NOMO-1 treated with DMSO at 0.1 percent for 48 hours (cell line): ENCODE measurements around the gene AK8.

ENCODE experiments used
- DNase-seq: peaks from one replicate; lab custom pipeline; 2025; ENCODE audit not compliant: unreplicated experiment; lab: John Stamatoyannopoulos, UW

AK8 gene

DNA sequence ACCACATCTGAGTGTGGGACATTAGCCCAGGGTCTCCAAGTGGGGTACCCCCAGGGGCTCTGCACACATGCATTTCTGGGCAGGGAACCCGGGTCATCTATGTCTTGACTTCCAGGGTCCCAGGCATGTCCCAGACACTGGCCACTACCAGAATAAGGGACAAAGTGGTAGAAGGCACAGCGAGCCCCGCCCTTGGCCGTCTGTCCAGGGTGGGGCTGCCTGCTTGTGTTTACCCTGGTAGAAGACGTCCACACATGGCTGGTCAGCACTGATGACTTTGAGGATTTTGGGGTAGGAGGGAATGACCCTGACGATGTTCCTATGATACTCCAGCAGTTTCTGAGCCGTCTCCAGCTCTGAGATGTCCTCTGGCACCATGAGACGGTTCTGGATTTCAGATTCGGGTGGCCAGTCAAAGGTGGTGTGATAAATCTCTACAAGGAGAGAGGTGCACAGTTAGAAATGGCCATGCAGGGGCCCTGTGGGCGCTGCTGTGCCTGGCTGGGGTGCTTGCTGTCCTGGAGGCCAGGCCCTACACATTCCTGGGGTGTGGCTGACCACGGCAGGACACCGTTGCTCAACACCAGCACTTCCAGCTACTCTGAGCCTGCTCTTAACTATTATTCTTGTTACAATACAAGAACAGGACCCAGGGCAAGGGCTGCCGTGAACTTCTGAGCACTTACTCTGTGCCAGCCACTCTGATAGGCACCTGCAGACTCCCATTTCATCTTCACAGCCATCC, 51.3 kb downstream of the AK8 start:
- no peak for DNase-seq

DNA sequence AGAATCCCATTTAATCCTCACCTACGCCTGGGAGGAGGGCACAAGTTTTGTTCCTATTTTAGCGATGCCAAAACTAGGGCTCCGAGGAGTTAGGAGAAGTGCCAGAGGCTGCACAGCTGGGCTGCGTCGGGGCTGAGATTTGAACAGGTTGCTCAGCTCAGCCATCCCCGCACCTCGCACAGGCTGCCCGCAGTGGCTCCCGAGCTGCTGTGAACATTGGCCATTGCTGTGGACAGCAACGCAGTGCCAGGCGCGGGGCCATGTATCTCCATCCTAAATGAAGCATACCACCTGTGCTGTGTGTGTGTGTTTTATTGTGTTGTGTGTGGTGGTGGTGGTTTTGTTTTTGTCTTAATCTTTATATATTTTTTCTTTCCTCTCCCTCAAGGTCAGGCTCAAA, 52.0 kb downstream of the AK8 start:
- no peak for DNase-seq

DNA sequence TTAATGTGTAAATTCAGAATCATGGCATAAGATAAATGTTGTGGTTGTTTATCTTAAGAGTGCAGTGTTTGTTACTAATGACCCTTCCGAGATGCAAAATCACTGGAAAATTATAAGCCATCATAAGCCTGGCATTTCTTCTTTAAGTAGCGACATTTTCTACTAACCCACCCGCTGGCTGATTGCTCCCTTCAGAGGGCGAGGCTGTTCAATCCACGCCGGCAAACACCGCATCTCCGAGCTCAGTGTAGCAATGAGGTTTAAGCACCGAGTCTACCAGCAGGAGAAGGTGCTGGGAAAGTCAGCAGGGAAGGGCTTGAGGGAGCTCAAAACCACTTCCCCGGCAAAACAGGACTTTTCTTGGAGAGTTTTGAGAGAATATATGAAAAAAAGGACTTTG, 52.7 kb downstream of the AK8 start:
- DNase-seq, result no peak

DNA sequence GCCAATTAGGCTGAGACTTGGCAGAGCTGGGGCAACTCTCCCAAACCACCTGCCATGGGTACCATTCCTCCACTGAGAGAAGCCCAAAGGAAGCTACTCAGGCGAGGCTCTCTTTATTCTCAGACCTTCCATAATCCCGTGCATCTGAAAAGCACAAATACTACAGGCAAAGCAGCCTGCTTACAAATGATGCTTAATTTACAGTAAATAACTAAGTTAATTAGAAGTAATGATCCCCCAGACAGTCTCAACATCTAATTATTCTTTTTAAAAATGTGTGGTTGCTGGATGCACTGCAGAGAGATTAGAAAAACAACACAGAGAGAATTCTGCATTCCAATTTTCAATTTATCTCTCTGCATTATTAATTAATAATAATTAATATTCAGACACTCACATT, 53.1 kb downstream of the AK8 start:
- DNase-seq, result no peak

DNA sequence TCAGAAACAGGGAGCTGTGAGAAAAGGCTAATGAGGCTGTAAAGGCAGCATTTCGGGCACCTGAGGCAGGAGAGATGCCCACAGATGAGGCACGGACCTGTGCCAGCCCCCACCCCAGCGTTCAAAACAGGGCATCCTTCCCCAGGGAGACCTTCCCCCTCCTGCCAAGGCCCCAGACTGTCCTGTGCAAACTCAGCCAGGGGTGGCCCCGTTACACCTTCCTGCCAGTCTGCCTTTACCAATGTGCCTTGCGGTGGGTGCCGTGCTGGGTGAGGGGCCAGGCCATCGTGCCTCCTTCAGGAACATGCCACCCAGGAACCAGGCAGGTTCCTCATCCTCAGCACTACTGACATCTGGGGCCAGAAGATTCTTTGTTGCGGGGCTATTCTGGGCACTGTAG, 53.9 kb downstream of the AK8 start:
- DNase-seq, result no peak

DNA sequence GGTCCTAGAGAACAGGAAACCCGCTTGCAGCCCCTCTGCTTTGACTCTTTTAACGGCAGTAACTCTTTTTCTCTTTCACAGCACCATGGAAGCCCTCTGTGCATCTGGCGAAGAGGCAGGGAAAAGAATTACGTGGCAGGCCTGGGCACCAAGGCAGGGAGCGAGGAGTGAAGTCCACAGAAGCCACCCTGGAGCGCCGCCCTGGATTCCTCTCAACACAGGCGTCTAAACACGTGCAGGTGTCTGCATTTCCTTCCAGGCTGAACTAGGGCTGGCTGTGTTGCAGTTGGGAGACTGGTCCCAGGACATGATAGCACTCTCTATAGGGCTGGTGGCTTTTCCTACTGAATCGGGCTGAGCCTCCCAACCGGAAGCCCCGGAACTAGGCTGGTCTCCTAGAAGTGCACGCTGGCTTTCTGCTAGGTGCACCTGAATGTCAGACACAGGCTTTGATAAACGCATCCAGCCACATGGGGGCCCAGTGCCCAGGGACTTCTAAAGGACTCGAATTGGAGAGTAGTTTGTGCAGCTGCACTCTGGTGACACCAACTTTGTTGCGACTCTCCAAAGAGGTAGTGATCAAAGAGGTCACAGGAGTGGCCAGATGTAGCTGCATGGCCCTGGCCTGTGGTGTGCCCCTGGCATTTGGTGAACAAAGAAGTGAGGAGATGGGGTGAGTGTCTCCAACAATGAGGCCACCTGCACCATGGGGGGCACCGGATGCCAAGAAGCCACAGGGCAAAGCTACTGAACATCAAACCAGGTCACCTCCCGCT, 54.5 kb downstream of the AK8 start:
- DNase-seq, result no peak

DNA sequence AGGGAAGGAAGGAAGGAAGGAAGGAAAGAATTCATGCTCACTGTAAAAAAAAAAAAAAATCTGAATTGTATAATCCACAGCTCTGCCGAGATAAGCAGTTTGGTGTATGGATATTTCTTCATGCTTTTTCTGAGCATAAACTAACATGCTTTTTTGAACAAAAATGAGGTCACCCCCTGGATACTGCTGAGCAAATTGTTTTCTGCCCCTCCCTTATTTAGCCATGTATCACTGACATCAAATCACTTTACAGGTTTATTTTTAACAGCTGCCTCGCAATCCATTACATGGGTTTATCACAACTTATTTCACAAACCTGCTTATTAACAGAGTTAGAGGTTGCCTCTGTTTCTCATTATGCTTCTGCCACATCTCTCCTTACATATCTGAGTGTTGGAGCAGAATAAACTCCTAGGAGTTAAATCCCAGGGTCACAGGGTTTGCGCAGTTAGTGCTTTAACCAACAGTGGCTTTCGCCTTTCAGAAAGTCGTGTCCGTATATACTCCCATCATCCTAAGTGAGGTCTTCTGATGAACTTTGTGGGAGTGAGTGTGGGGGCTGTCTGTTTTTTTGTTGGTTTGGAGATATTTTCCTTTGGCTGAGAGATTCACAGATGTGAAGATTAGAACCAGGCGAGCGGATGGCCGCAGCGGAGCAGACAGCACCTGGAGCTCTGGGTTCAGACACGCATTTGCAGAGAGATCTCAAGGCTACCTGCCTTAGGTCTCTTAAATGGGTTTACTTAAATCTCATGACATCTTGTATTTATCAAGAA, 57.7 kb downstream of the AK8 start:
- no peak for DNase-seq

DNA sequence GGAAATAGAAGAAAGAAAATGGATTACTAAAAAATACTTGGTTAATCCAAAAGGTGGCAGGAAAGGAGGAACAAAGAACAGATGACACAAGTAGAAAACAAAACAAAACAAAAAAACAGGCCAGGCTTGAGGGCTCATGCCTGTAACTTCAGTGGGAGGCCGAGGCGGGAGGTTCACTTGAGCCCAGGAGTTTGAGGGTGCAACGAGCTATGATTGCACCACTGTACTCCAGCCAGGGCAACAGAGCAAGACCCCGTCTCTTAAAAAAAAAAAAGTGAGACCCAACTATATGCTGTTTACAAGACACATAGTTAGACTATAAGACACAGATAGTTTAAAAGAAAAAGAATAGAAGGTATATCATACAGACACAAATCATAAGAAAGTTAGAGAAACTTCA, 59.5 kb downstream of the AK8 start:
- DNase-seq, result no peak

DNA sequence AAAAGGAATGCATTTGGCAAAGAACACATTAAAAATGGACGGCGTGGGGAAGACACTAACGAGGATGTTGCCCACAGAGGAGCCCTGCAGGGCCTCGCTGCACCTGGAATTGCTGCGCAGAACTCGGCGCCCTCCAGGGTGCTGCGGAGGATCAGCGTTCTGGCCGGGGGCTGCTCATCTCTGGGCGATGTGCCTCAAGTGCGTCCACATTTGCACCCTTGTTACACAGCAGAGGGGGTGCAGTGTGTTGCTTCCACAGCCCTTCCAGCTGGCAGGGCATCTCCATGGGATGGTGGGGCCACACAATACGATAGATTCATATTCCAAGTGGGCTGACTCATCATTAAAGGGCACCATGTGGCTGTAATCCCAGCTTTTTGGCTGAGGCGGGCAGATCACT, 63.1 kb downstream of the AK8 start:
- no peak for DNase-seq

DNA sequence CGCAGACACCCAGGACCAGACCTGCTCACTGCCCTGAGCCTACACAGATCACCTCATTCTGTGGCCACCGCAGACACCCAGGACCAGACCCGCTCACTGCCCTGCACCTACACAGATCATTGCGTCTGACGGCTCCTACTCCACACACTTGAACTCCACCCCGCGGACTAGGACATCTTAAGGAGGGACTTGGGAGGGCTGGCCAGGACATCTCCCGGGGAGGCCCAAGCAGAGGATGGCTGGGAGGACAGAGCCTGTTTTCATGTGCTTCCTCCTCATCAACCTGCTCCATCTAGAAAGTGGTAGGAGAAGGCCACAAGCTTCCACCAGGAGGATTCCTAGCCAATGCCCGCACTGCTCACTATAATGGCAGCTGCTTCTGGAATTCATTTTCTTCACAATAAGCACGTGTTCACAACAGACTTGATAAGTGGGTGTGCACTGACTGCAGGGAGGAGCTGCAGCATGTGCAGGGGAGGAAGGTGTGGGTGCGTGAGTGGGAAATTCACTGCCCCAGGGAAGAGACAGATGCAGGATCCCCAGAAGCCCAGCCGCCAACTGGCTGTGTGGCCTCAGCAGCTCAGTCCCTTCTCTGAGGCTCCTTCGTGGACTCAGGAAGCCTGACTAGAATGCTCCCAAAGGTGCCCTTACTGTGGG, 64.8 kb downstream of the AK8 start:
- DNase-seq, result no peak

DNA sequence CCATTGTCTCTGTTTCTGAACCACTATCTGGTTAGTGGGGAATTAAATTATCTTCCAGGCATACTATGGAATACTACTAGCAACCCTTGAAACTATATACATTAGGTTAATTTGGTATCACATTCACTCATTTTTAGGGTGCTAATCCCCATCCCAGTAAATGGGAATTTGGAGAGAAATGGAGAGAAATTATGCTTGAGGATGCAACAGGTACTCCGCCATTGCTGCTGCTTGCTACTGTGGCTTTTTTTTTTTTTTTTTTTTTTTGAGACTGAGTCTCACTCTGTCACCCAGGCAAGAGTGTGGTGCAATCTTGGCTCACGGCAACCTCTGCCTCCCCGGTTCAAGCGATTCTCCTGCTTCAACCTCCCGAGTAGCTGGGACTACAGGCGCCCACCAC, 66.1 kb downstream of the AK8 start:
- no peak for DNase-seq

DNA sequence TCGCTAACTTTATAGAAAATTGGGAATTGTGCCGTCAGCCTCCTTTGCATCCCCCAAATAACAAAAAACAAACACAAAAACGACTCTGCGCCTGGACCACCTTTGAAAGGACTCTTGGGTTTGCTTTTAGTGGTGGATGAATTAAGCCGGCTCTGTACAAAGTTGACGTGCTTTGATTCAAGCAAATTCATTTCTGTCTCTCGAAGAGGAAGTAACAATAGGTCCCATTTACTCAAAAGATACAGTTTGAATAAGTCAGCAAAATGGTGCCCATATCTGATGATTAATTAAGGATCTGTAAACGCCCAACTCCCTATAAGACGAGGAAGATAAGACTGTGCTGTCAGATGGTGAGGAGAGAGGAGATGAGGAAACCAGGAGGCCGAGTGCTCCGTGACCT, 67.8 kb downstream of the AK8 start:
- DNase-seq, result no peak

DNA sequence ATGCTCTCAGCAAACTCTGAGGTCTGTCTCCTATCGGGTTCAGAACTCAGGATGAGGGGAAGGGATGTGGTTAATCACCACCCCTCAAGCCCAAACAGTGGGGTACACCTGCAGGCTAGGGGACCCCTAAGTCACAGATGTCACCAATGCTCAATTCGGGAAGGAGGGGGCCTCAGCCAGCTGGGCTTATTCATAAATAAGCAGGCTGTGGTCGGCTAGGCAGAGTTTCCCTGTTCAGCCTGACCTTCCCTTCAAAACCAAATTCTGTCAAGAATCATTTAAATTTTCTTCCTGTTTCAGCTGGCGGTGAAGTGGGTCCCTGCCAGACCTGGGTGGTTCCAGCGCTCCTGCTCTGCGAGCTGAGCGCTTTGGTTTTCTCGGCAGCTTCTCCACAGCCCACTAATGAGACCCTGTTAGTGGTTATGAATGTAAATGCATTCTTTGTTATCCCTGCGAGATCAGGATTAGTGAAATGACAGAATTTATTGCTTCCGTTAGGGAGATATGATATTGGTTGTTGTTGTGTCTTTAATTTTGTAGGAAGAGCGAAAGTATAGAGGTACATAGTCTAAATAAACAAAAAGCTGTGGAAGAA, 68.3 kb downstream of the AK8 start:
- no peak for DNase-seq

DNA sequence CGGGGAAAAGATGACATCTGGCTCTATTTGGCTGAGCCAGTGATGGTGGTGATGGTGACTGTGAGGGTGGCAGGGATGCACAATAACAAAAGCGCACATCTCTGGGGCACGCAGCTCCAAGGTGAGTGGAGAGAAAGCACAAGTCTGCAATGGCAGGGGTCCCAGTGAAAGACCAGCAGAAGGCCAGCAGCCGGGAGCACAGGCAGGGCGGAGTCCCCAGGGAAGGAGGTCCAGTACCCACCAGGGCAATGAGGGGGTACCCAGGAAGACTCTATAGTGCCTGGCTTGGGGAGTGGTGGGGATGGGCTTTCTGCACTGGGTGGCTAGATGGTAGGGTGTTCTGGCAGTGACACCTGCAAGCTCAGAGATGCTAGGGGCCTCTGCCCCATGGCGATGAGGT, 69.4 kb downstream of the AK8 start:
- no peak for DNase-seq

DNA sequence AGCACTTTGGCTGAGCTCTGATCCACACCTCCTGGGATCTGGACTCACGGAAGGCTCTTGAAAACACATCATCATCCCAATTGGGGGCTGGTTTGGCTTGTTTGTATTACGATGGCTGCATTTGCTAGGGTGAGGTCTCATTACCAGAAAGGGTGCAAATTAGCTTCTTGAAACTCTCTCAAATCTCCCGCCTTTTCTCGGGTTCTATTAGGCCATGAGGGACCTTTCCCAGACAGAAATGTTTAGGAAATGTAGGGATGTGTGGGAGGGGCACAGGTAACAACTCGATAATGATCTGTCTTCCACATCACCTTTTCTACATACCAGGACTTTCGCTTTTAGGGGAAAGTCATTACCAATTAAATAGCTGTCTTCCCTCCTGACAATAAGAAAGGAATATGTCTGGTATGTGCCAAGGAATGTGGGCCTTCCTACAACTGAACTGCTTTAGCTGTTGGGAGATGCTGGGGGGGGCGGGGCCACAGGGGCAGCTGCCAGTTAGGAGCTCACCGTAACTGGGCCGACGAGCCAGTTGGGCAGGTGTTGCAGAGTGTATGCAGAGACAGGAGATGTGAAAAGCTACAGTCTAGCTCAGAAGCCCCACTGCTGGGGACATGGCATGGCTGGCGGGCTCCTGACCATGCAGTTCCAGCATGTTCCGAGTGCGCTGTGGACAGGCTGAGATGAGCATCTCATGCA, 71.2 kb downstream of the AK8 start:
- no peak for DNase-seq

DNA sequence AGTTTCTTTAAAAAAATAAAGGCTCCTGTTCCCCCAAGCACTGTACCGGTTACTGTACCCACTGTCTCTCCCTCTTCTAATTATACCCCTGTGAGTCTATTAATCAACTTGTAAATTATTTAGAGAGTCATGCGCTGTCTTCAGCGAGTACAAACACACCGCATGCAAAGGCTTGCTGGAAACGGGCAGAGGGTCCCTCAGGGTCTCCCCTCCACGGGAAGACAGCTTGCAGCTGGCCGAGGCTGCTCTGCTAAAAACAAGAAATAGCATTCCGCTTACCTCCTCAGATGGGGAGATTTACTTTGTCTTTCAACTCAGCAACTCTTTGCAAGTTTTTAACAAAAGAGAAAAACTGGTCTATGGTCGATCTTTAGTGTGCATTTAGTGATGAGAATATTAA, 71.8 kb downstream of the AK8 start:
- DNase-seq, result no peak

DNA sequence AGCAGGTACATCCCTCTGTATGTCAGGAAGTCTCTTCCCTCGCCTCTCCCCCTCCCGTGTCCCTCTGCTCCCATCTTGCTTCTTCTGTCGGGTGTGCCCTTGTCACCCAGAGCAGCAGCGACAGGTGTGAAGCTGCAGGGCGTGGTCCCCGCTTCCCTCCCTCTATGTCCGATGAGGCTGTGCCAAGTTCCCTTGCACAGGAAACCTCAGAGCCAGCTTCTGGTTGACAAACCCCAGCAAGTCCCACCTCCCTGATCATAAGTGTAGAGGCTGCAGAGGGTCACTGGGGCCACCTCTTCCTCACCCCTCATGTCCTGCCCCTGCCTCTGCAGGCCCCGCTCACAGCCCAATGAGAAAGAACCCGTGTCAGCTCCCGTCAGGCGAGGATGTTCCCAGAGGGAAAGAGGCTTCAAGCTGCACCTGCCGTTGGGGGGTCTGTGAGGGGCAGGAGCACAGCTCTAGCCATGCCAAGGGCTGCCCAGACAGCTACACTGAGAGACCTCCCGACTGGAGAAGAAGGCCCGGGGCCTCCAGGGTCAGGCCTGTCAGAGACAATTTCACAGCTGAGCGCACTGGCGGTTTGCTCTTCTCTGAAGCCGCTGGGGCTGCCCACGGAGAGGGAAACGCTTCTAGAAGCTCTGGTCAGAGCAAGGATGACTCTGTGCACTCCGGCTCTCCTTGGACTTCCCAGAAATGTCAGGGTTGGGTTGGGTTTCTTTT, 73.3 kb downstream of the AK8 start:
- no peak for DNase-seq

DNA sequence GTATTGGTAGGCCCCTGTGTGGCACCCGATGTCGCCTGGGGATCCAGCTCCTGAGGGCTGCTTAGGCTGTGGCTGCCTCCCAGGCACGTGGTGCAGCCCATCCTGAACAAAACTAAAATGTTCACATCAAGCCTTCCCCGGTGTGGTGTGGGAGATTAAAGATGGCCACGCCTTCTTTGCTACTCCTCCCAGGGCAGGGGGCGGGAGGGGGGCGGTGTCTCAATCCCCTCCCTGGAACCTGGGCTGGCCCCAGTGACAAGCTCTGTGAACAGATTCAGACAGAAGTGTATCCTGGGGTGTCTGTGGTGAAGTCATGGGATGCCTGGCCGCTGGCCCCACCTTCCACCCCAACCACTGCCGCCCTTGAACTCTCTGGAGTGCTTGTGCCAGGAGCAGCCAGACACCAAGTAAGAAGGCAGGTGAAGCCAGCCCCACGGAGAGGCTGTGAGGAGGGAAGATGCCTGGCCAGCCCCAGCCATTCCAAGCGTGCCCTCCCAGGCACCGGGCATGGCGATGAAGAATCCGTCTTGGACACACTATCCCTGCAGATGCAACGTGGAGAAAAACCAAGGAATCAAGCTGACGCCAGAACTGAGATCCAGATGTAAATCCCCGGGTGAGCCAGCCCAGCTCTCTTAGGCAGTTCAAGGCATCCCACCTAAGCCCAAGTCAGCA, 75.8 kb downstream of the AK8 start:
- no peak for DNase-seq

DNA sequence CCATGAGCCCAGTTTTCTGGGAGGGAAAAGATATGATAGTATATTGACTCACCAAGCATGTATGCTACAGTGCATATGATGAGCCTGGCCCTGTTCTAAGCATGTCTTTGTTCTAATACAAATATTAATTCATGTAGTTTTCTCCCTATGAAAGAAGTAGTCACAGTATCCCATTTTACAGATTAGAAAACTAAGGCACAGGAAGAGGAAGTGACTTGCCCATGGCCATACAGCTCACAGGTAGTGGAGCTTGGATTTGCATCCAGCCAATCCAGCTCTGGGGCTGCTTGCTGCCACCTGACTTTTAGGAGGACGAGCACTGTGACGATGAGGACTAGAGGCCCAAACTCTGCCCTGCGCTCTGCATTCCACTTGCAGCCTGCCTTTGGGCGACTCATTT, 76.4 kb downstream of the AK8 start:
- DNase-seq, result no peak
